Kidney (tissue), 14 donors: ENCODE measurements around the gene CLASP1. TPM values are rescaled to one million over a fixed set of nuclear protein-coding genes. Genes with fewer than 3 reads are reported as not detected.

Experiments
- DNase-seq, 5 donors: peaks; one replicate each; pipeline ENCODE4 v3.0.0-alpha.2; 2013 to 2020
- FAIRE-seq: peaks from 2 replicates; lab custom pipeline; 2012; peaks lifted over from hg19 to GRCh38; lab: Jason Lieb, UNC
- H3K27ac ChIP-seq, 2 donors: one replicate each; pipeline ENCODE4 v1.7.0; 2013; ENCODE audit warnings: low read depth in 2 of 2, low read length in 2 of 2, inconsistent platforms in 1 of 2
- H3K27me3 ChIP-seq: one replicate; pipeline ENCODE4 v1.7.1; 2013; ENCODE audit warnings: low read length, inconsistent platforms; ENCODE audit not compliant: control insufficient read depth, insufficient read depth
- H3K36me3 ChIP-seq, 3 donors: one replicate each; pipeline versions ENCODE4 v1.7.0 to v1.7.1; 2013; ENCODE audit warnings: low read length in 3 of 3, control low read depth in 1 of 3, inconsistent platforms in 1 of 3; ENCODE audit not compliant: insufficient read depth in 3 of 3, control insufficient read depth in 2 of 3
- H3K4me1 ChIP-seq, 3 donors: one replicate each; pipeline versions ENCODE4 v1.7.0 to v1.7.1; 2013; ENCODE audit warnings: low read length in 3 of 3, inconsistent platforms in 1 of 3, low read depth in 1 of 3; ENCODE audit not compliant: control insufficient read depth in 2 of 3, insufficient read depth in 2 of 3
- H3K4me3 ChIP-seq, 3 donors: one replicate each; pipeline versions ENCODE4 v1.7.0 to v1.8.1; 2013; ENCODE audit warnings: low read length in 3 of 3, control low read depth in 1 of 3, inconsistent platforms in 1 of 3
- H3K9ac ChIP-seq, 3 donors: one replicate each; pipeline versions ENCODE4 v1.7.0 to v1.7.1; 2013; ENCODE audit warnings: low read length in 3 of 3, control low read depth in 1 of 3, inconsistent platforms in 1 of 3
- H3K9me3 ChIP-seq, 3 donors: one replicate each; pipeline versions ENCODE4 v1.7.0 to v1.7.1; 2013; ENCODE audit warnings: low read length in 3 of 3, control low read depth in 1 of 3, inconsistent platforms in 1 of 3; ENCODE audit not compliant: control insufficient read depth in 2 of 3, insufficient read depth in 1 of 3
- intact Hi-C: fragments of 100-400 bp; cut with DNase I; formaldehyde crosslinking; loops from one replicate; pipeline ENCODE4 v1.11.1; 2022
- polyA plus RNA-seq: library from polyadenylated mRNA; stranded (reverse); fragments of 350-450 nt; fragmentation: Illumina TruSeq; extraction: RNeasy Lipid Tissue Mini Kit (QIAGEN cat#74804); gene quantifications from one replicate; pipeline ENCODE4 v1.2.3, GENCODE V29; 2014; ENCODE audit warnings: low read depth, low replicate concordance; ENCODE audit not compliant: insufficient read depth
- total RNA-seq: library from RNA; stranded (reverse); fragmentation: NEBNext Ultra II Directional; extraction: Animal tissue kit (Norgen Biotek cat#: 25700); gene quantifications from one replicate; pipeline ENCODE4 v1.2.1, GENCODE V29; 2021
- TF ChIP-seq, protein P1 (sequence below): IDR thresholded peaks from 3 replicates; pipeline ENCODE4 v1.5.1; 2012; ENCODE audit warnings: mild to moderate bottlenecking, moderate library complexity, borderline replicate concordance; ENCODE audit not compliant: insufficient read depth; ENCODE audit errors: extremely low read depth
- donor health status: control.
- donor health status: control.
- donor health status: control.
- donor health status: control.
- donor health status: control.
- donor health status: DM: yes; HTN: yes; CAD: no.
- donor health status: Normal renal cell carcinoma (clear cell type).

Gene CLASP1
- total and polyA plus RNA-seq, 2 donors from 2014 or later, result 6.8 to 71.5 TPM

DNA sequence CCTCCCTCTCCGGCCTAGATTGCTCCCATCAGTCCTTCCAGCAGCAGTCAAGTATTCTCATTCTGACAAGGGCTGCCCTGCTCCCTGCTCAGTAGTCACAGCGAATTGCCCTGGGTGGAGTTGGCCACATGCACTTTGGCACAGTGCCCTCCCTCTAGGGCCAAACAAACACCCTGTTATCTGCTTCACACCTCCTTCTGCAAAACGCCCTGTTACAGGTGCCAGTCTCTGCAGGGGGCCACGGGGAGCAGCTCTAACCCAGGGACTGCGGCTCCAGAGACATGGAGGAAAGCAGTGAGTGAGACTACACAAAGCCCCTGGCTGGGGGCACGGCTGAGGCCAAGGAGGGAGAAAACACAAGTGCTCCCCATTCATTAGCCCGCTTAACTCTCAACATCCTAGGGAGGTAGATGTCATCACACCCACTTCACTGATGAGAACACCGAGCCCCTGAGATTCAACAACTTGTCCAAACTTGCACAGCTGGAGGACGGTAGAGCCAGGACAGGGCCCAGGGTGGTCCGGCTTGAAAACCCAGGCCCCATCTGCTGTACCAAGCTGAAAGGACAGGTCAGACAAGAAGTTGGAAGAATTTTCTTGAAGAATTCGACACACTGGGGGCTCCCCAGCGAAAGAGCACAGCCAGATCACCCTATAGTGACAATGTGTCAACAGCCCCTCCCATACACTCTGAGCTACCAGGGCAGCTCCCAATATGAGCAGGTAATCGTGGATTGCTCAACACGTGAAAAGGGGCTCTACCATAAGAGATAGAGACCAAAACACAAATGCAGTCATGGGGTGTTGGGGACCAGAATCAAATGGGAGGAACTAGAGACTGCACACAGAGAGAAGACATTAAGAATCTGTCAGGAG is 355.6 kb downstream of the CLASP1 start:
- no peak for DNase-seq
- no peaks in the 10 kb centered on the region for H3K27me3 ChIP-seq
- FAIRE-seq, result no peak
- no peak overlapping the region for H3K9ac ChIP-seq
- H3K4me3 ChIP-seq, result no peak overlapping the region
- no peaks in the 10 kb centered on the region for H3K9me3 ChIP-seq
- no peak overlapping the region for H3K27ac ChIP-seq
- H3K36me3 ChIP-seq, result no peaks in the 10 kb centered on the region
- intact Hi-C loops, result no loop called here
- TF ChIP-seq, protein P1, sequence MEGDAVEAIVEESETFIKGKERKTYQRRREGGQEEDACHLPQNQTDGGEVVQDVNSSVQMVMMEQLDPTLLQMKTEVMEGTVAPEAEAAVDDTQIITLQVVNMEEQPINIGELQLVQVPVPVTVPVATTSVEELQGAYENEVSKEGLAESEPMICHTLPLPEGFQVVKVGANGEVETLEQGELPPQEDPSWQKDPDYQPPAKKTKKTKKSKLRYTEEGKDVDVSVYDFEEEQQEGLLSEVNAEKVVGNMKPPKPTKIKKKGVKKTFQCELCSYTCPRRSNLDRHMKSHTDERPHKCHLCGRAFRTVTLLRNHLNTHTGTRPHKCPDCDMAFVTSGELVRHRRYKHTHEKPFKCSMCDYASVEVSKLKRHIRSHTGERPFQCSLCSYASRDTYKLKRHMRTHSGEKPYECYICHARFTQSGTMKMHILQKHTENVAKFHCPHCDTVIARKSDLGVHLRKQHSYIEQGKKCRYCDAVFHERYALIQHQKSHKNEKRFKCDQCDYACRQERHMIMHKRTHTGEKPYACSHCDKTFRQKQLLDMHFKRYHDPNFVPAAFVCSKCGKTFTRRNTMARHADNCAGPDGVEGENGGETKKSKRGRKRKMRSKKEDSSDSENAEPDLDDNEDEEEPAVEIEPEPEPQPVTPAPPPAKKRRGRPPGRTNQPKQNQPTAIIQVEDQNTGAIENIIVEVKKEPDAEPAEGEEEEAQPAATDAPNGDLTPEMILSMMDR, result no peak
- H3K4me1 ChIP-seq, result no peaks in the 10 kb centered on the region

DNA sequence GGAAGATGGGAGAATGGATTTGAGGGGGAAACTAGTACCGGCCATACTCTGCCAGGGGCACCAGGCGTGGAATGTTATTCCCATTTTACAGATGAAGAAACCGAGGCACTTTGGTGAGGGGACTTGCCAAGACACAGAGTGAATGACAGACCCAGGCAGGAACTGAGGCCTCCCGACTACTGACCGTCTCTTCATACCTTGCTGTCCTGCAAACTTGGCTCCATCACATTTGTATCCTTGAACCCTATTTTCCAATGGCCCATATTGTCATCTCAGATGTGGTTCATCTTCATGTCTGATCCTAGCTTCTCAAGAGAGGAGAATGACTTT is 358.0 kb downstream of the CLASP1 start:
- Histone ChIP-seq H3K27me3 (no peaks in the 10 kb centered on the region), H3K9ac (no peak overlapping the region), H3K27ac (no peak overlapping the region), H3K4me3 (no peak overlapping the region), H3K9me3 (no peaks in the 10 kb centered on the region), H3K36me3 (no peaks in the 10 kb centered on the region), H3K4me1 (no peaks in the 10 kb centered on the region)
- DNase-seq, result no peak
- FAIRE-seq, result no peak
- TF ChIP-seq, protein P1, result no peak
- intact Hi-C loops, result no loop called here

DNA sequence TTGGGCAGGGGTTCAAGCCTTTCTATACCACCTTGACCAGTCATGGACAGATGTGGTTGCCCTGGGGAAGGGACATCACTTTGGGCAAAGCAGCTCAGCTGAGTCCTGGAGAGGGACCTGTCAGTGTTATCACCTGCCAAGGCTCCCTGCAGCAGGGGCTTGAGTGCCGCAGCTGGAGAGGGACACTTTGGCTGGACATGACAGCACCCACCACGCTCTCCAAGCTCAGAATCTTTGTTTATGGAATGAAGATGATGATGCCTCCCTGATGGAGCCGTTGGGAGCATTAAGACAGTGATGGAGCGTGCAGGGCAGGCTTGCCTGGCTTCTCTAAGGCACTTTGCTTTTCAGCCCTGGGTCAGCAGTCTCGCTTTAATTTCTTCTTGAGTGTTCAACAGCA is 360.0 kb downstream of the CLASP1 start:
- FAIRE-seq (no peak), DNase-seq (no peak)
- intact Hi-C loops, result no loop called here

More for the DNA sequence above, 360.0 kb downstream of the CLASP1 start:
- TF ChIP-seq, protein P1, result no peak
- no peaks in the 10 kb centered on the region for H3K36me3 ChIP-seq
- H3K9me3 ChIP-seq, result no peaks in the 10 kb centered on the region
- H3K9ac ChIP-seq, result no peak overlapping the region
- no peaks in the 10 kb centered on the region for H3K4me1 ChIP-seq
- H3K27me3 ChIP-seq, result no peaks in the 10 kb centered on the region
- no peak overlapping the region for H3K4me3 ChIP-seq
- no peak overlapping the region for H3K27ac ChIP-seq
